Suppressor macrophage treated with lipopolysaccharide for 1 hour (primary cell): ENCODE results near the gene ANO6.

Experiments used
- DNase-seq, 3 donors: peaks; one replicate each; pipeline ENCODE4 v3.0.0-alpha.2; 2020 to 2022

Gene ANO6

DNA sequence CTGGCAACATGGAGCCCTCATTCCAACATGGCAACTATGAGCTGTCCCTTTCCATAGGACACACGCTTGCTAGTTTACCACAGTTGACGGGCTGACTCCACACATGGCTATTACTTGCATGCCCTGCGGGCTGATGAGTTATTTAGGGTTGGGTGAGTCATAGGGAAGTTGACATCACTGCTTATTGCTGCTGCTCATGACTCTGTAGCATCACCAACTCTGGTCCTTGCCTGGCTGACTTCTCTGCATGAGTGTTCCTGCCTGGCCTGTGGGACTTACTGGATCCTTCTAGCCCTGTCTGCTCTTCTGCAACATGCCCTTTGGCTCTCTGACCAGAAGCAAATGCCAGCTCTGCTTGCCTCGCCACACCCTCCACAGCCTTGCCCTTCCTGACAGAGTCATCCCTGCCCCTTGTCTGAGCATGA, 199.5 kb downstream of the ANO6 start:
- peak; percentile 91 to 97 (median 96) for DNase-seq

DNA sequence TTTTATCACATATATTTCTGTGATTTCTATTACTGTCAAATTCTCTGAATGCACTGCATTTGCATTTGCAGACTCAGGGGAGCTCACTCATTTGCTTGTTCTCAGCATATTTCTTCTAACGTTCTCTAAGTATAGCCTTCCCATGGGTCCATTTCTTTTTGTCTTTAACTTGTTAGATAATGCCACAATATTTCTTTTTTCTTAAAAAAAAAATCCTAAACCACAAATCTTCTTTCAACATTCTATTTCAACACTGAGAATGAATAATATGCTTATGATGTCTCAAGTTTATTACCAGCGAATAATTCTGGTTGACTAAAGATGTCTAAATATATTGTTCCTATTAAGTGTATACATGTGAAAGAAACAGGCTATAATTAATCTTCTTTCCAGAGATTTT, 200.2 kb downstream of the ANO6 start:
- peak in 2 of 3 donors; percentile 40 to 57 for DNase-seq

DNA sequence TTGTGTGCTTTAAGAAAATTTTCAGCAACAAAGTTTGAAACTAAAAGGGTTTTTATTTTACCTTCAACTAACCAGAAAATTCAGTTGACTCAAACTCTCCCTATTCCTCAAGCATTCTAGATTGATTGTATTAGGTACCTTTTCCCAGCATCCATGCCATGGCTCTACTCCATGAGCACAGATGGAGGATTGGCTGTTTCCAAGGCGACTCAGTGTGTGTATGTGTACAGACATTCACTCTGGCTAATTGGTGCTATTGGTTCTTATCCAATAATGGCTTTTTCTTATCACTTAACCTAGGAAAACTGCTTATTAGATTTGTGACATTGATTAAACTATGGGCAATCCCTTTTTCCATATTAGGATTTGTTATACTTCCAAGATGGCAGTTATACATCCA, 202.6 kb downstream of the ANO6 start:
- no peak for DNase-seq

DNA sequence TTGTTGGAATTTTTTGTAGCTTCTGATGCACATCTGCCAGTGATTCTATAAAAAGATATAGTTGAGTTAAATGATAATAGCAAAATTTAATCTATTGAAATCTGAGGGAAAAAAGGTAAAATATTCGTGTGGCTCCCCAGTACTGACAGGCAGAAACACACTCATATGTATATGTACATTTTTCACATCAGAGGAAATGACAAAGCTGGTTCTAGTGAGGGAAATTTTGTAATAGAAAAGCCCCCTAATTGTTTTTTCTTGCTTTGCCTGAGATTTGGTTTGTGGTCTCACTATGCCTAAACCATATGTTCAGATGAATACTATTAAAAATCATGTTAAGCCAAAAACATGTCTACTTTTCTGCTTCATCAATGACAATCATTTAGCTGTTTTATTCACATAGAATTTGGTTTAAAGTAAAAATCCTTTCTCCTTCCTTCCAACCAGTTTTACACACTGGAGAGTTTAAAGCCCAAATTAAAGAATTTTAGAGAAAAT, 203.5 kb downstream of the ANO6 start:
- DNase-seq: peak in 1 of 3 donors; percentile 8

DNA sequence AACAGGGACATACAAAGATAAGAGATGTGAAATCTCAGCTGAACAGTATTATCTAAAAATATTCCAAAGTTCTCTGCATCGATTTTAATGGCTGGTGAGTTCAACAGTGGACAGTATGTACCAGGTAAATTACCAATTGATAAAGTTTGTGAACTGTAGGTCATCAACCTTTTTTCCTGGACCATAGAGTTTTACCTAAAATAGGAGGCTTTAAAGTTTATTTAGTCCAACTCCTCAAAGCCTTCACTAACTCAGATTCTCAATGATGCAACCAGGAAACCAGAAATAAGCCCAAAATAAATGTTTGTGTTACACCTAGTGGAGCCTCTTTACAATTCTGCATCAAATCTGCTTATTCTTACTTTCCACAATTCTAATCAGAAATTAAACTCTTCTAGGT, 205.8 kb downstream of the ANO6 start:
- DNase-seq: no peak

DNA sequence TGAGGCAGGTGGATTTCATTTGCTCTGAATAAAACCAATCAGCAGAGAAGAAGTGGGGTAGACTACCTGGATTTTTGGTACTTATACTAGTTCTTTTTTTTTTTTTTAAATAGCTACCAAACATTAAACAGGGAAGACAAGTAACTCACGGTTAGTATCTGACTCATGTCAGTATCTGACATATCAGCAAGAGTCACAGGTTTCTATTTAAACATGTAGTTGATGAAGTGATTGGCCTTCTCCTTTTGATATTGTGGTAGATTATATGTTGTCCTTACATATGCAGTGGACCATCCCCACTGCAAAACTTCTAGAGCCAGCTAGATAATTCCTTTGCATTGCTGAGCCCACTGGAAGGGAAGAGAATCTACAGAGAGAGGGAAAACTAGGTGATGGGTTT, 208.0 kb downstream of the ANO6 start:
- no peak for DNase-seq

DNA sequence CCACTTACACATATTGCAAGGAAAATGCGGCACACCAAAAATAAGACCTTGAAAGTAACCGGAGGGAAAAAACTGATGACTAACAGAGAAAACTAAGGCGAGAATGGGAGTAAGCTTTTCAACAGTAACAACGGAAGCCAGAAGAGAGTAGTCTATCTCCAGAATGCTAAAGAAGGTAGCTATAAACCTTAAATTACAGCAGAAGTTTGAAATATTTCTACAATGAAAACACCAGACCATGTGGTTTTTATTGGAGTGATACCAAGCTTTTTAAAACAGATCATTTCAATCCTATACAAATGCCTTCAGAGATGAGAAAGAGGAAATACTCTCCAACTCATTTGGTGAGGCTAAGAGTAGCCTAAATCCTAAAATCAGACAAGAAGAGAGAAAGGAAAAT, 209.5 kb downstream of the ANO6 start:
- DNase-seq: no peak

DNA sequence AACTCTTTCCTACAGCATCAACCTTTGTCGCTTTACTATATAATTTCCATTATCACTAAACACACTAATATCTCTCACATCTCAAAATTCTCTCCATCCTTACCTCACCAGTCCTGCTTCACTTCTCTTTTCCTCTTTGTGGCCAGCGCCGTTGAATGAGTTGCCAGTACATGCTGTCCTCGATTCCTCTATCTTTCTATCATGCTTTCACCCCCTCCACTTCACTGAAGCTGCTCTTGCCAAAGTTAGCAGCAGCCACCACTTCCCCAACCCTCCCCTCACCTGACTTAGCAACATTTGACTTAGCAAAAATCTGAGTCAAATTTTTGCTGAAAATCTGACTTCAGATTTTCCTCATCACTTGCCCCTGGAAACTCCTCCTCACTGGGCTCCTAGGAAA, 210.4 kb downstream of the ANO6 start:
- no peak for DNase-seq

DNA sequence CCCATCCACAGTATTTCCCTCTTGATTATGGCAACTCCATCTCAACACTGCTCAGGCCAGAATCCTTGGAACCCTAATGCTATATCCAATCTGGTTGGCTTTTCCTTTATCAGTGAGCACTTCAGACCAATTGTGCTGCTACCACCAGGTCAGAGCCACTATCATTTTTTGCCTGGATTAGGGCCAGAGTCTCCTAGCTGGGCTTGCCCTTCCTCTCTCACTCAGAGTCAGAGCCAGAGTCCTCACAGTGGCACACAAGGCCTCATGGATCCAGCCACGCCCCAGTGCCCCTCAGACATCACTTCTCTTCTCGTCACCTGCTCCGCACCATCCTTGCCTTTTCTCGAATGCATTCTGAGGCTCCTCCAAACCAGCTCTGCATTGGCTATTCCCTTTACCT, 211.1 kb downstream of the ANO6 start:
- no peak for DNase-seq

DNA sequence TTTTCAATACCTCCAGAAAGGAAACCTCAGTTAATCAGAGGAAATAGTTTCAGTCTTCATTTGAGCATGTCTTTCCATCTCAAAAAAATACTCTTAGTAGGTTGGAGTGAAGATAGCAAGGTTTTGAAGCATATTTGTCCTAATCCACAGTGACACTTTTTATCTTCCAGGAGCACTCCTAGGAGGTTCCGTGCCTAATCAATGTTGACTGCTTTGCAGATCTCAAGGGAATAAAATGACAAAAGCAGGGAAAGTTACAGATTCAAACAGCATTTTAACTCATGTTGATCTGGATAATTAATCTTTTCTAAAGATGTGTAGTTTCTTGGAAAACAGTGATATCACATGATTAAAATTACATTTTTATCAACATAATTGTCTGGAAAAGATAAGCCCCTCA, 213.9 kb downstream of the ANO6 start:
- no peak for DNase-seq

DNA sequence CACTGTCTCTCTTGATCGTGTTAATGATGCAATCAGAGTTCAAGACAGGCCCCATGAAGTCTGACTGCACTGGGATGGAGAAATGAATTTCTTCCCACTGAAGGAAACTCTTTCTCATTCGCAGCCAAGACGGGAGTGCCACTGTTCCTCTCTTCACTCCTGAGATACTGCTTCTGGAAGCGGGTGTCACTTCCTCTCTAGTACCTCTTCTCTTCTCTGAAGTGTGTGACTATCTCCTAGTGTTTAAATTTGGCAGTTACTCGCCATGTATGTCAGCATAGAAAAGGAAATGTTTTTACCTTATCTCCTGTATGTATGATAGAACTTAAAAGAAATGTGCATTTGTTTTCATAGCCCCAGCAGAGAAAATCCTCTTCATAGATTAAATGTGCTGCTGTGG, 215.2 kb downstream of the ANO6 start:
- peak in 2 of 3 donors; percentile 4 to 12 for DNase-seq

DNA sequence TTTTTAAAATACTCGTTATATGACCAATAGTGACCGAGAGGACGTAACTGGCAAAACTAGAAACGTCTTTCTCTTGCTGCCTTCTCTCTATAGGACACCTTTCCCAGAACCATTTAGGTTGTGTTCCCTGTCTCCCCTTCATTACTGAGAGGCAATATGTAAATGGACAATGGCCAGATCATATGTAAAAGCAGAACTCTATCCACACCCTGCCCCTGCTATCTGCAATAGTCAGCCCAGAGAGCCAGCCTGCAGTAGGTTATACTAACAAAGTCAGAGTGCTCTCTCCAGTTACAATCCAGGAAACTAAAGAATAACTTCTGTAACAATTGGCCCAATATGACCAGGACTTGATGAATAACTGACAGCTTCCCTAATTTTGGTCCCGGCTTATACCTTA, 216.8 kb downstream of the ANO6 start:
- no peak for DNase-seq

DNA sequence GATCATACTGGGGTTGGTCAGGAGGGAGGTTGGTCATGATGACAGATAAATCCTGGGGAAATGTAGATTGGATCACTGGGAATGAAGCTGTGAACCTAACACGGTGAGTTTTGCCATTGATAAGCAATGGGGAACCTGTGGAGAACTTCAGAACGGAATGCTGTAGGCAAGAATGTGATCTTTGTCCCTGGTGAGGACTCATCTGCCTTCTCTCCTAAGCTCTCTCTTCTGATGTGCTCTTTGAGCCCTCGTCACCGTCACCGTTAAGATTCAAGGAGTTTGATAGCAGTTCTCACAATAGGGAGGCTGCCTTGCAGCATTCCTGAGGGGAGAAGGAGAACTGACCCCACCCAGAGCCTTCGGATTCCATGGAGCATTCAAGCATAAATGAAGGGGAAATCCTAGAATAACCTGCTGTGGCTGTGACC, 217.6 kb downstream of the ANO6 start:
- no peak for DNase-seq

DNA sequence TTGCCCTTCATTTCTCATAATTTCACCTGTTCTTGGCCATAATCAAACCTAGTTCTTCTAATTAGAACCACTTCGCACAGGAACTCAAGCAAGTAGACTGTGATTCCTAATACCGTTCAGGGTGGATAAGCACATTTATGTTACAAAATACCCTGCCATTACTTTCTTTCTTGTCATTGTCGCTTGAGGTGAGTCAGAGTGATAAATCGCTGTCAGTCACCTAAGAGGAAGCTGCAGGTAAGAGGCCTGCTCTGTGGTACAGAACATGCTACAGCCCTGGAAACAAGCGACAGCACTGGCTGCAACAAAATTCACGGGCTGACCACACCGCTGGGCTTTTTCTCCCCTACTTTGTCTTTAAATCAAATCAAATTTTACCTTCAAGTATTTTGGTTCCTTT, 218.2 kb downstream of the ANO6 start:
- DNase-seq: no peak

DNA sequence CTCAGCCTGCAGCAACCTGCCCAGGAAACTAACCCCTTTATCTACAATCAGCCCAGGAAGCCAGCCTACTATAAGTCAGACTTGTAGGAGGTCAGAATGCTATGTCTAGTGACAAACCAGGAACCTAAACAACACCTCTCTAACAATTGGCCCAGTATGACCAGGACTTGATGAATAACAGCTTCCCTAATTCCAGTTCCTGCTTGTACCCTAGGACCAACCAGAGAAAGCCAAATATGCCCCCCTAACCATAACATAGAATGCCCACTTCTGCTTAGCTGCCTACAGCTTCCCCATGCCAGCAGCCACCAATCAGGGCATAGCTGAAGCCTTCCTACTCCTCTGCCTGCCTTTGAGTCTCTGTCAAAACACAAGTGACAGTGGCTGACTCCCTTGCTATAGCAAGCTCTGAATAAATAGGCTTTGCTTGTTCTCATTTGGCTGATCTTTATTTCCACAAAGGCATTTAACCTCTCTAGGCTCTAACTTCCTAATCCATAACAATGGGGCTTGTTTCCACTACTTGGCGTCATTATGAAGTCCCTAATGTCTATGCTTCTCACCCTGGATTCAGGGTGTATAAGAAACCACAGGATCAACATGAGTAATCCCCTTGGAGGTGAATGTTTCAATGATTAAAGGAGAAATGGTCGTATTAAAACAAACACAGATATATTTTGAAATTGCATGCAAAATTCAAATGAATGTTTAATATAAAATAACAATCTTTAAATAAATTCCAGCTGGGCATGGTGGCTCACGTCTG, 220.2 kb downstream of the ANO6 start:
- DNase-seq: peak; percentile 79 to 87 (median 85)

DNA sequence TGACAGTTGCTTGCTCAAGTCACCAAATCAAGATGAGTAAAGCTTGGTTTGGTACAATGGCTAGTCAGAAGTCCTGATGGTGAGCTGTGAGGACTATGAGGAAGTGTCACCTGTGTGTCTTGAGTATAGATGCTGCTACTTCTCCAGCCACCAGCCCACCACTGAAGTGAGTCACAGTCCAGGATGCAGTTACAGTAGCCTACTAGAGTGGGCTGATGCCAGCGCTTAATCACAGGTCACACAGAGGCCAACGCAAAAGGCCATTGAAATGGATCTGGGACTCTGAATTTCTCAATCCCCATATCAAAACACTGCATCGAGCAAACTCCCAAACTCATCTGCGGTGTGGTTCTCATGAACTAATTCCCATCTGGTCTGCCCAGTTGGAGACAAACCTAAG, 223.1 kb downstream of the ANO6 start:
- DNase-seq: peak; percentile 37 to 55 (median 44)

DNA sequence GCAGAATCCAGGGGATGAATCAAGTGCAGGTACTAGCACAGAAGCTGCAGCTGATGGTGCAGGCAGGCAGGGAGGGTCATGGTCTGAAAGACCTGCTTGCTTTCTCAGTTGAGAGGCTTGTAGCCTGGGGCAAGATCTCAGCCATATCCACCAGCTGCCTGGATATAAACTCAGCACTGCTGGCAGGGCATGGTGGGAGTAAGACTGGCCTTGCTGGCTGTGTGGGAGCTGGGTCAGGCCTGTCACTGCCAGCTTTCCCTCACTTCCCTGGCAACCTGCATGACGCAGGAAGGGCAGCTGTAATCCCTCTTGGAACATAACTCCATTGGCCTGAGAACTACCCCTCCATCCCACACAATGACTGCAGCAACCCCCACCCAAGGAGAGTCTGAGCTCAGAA, 230.1 kb downstream of the ANO6 start:
- no peak for DNase-seq

DNA sequence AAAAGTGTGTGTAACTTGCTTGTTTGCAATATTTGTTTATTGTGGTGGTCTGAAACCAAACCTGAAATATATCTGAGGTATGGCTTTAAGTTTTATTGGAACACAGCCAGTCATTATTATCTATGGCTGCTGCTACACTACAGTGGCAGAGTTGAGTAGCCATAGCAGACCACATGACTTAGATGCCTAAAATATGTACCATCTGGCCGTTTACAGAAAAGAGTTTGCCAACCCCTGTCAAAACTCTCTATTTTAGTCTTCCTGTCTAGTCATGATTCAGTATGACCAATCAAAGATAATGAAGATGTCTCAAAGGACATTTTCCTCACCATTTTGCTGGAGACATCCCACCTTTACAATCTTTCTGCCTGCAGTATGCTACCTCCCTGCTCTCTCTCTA, 242.3 kb downstream of the ANO6 start:
- DNase-seq: no peak

DNA sequence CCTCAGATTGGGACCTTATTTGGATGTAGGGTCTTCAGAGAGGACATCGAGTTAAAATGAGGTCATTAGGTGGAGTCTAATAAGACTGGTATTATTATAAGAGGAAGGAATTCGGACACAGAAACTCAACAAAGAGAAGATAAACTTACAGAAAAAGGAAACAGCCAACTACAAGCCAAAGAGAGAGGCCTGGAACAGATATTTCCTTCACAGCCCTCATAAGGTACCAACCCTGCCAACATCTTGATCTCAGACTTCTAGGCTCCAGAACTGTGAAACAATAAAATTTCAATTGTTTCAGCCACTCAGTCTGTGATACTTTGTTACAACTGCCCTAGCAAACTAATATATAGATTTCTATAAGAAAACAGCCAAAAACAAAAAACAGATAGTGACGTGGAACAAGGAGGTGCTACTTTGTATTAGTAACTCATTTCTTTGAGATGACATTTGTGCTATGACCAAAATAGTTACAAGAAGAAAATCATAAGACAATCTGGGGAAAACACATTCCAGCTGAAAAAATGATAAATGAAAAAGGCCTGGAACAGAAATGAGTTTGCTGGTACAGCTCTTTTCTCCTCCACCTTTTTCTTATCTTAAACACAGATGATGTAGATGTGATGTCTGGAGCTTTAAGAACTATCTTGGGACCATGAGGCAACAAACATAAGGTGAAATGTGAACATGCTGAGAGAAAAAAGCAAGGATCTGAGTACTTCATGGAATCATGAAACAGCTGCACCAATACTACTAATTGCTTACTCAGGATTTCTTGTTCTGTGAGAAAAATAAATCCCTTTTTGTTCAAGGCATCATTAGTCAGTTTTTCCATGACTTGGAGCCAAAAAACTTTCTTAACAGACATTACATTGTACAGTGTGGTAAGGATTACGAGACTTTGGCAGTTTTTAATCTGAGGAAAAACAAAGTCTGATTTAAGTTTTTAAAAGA, 243.2 kb downstream of the ANO6 start:
- no peak for DNase-seq

DNA sequence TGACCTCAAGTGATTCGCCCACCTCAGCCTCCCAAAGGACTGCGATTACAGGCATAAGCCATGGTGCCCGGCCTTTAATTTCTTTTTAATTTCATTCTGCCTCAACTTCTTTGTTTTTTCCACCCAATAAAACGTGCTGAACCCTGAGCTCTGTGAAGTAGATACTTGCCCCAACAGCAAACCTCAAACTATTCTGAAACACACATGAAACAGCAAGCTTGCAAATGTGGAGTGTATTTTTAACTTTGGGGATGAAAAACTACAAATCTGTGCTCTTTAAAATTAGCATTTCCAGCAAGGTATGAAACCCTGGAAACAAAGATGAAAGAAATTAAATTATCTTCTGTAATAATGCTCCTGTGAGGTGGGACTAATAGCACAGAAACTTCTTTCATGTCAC, 246.6 kb downstream of the ANO6 start:
- DNase-seq: no peak

DNA sequence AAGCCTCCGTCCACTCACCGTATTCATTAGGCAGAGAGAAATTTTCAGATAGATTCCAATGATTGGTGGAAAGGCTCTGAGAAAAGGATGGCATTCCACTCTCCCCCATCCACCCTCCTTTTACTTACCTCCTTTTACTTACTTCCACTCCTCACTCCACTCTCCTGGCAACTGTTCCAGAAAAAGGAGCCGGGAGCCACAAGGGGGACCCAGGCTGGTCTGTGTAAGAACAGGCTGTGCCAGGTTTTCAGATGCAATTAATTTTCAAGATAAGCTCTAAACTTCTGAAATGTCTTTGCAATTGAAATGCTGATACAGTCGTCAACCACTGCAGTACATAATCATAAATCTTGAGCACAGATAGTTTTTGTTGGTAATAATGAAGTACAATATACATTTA, 248.8 kb downstream of the ANO6 start:
- no peak for DNase-seq

DNA sequence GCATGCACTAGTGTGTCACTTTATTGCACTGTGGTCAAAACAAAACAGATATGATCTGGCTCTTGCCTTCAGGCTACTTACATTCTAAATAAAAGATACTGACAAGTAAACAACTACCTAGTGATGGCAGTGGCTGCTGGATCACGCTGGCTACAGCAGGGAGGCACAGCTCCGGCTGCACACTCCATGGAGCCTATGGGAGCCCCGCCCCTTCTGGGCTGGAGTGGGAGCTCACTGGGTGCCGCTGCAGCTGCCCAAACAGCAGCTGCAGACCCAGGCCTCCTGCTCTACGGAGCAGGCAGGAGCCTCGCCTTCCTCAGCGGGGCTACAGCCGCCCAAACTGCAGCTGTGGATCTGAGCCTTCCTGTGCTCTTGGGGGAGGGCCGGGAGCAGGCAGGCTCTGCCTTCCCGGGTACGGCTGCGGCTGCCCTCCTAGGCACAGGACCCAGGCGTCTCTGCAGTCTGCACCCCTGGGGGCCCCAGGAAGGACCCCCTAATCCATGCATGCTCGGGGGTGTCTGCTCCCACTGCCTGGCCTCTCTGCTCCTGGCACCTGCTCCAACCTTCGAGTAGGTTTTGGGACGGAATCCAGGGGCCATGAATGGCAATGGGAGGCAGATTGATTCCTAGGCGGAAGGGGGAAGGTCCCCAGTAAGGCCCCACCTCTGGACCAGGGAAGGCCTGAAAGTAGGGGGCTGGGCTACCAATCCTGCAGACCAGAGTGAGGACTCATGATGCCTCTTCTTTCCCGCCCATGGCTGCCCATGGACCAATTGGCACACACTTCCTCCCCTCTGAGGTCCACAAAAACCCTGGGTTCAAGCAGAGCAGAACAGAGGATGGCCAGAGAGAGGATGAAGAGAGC, 253.1 kb downstream of the ANO6 start:
- DNase-seq: no peak

DNA sequence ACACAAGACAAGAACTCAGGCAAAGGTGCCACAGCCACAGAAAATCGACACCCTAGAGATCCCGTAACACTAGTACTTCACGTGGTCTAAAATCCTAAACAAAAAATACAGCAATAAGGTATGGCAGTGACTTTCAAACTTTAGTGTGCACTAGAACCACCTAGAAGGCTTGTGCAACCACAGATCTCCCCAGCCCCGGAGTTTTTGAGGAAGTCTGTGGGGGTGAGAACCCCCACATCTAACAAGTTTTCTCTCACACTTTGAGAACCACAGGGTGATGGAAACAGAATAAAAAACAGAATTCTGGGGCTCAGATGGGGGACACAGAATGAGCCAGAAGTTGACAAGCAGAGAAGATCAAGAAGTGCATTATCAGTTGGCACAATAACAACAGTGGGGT, 254.0 kb downstream of the ANO6 start:
- peak in 2 of 3 donors; percentile 4 to 6 for DNase-seq
